B cell (primary cell): ENCODE results near the gene PBXIP1. TPM values are rescaled to one million over a fixed set of nuclear protein-coding genes. Genes with fewer than 3 reads are reported as not detected.

Experiments
- ATAC-seq: fragments of 200-7000 bp; cut with Tn5 transposase; one replicate; pipeline ENCODE4 v1.10.0; 2021; ENCODE audit warnings: low read depth, mild to moderate bottlenecking, moderate number of reproducible peaks, moderate library complexity
- CTCF ChIA-PET: fragments of 350-600 bp; sonication (Branson Sonifier 250); formaldehyde crosslinking; loops from one replicate; lab custom pipeline; 2021; ENCODE audit warnings: antibody characterized with exemption, inconsistent platforms; lab: Charles Lee
- POLR2A ChIA-PET: fragments of 350-600 bp; sonication (Branson Sonifier 250); formaldehyde crosslinking; loops from one replicate; lab custom pipeline; 2021; ENCODE audit warnings: antibody characterized with exemption; lab: Charles Lee
- DNase-seq: peaks from one replicate; pipeline ENCODE4 v3.0.0; 2013
- H2AFZ ChIP-seq: 2 replicates; pipeline ENCODE4 v1.6.1; 2012; ENCODE audit warnings: mild to moderate bottlenecking, low read depth, low read length; ENCODE audit not compliant: insufficient read depth, poor library complexity, severe bottlenecking
- H3K27ac ChIP-seq, 2 donors: 1 replicate in 1 of 2; 2 replicates in 1 of 2; pipeline ENCODE4 v1.5.1; 2012 to 2013; ENCODE audit warnings: low read length in 2 of 2, mild to moderate bottlenecking in 2 of 2, moderate library complexity in 1 of 2
- H3K27me3 ChIP-seq, 4 experiments: fragments of 200-600 bp in 1 of 4; sonication (generic) in 1 of 4; replicated peaks in 1 of 4; 1 replicate in 2 of 4; 2 replicates in 2 of 4; pipeline versions ENCODE4 v1.6.1 to v1.7.0; 2013 to 2016; ENCODE audit warnings: low read length in 3 of 4, mild to moderate bottlenecking in 2 of 4, mixed read lengths in 1 of 4, moderate library complexity in 1 of 4; ENCODE audit not compliant: insufficient read depth in 4 of 4, control insufficient read depth in 3 of 4; ENCODE audit errors: control extremely low read depth in 1 of 4
- H3K36me3 ChIP-seq, 2 experiments: replicated peaks in 1 of 2; 1 replicate in 1 of 2; 2 replicates in 1 of 2; pipeline versions ENCODE4 v1.6.1 to v1.7.1; 2013; ENCODE audit warnings: low read length in 1 of 2; ENCODE audit not compliant: insufficient read depth in 2 of 2, control insufficient read depth in 1 of 2; ENCODE audit errors: control extremely low read depth in 1 of 2, extremely low read depth in 1 of 2
- H3K4me1 ChIP-seq, 2 donors: fragments of 200-600 bp in 1 of 2; sonication (generic) in 1 of 2; 1 replicate in 1 of 2; 2 replicates in 1 of 2; pipeline versions ENCODE4 v1.5.1 to v1.6.1; 2013 to 2017; ENCODE audit warnings: low read length in 2 of 2; ENCODE audit not compliant: control insufficient read depth in 2 of 2, insufficient read depth in 2 of 2
- H3K4me2 ChIP-seq: replicated peaks from 2 replicates; pipeline ENCODE3; 2012; ENCODE audit warnings: mild to moderate bottlenecking, low read depth, low read length; ENCODE audit not compliant: poor library complexity, severe bottlenecking
- H3K4me3 ChIP-seq, 5 experiments: fragments of 200-600 bp in 1 of 5; sonication (generic) in 1 of 5; 1 replicate in 3 of 5; 2 replicates in 2 of 5; pipeline versions ENCODE4 v1.5.1 to v1.7.0; 2011 to 2016; ENCODE audit warnings: low read length in 4 of 5, mild to moderate bottlenecking in 4 of 5, low read depth in 2 of 5, control low read depth in 1 of 5, moderate library complexity in 1 of 5; ENCODE audit not compliant: insufficient read depth in 1 of 5; ENCODE audit errors: control extremely low read depth in 1 of 5, extremely low read depth in 1 of 5
- H3K79me2 ChIP-seq: fragments of 200-600 bp; sonication (generic); one replicate; pipeline ENCODE4 v1.6.0; 2016; ENCODE audit warnings: low read length; ENCODE audit not compliant: control insufficient read depth, insufficient read depth
- H3K9ac ChIP-seq: fragments of 200-600 bp; sonication (generic); 2 replicates; pipeline ENCODE4 v1.6.1; 2017; ENCODE audit warnings: mild to moderate bottlenecking, low read length, moderate library complexity
- H3K9me3 ChIP-seq, 3 donors: one replicate each; pipeline versions ENCODE4 v1.6.1 to v1.7.1; 2013; ENCODE audit warnings: low read length in 2 of 3; ENCODE audit not compliant: control insufficient read depth in 2 of 3, insufficient read depth in 1 of 3; ENCODE audit errors: control extremely low read depth in 1 of 3
- H4K20me1 ChIP-seq: 2 replicates; pipeline ENCODE4 v1.6.0; 2012; ENCODE audit warnings: mild to moderate bottlenecking, low read length; ENCODE audit not compliant: insufficient read depth, control insufficient read depth, poor library complexity, severe bottlenecking
- H3K27ac Mint-ChIP-seq: one replicate; pipeline ENCODE4 v1.8.0; 2021; ENCODE audit warnings: mixed read lengths
- H3K27me3 Mint-ChIP-seq: one replicate; pipeline ENCODE4 v1.8.0; 2021; ENCODE audit warnings: mixed read lengths
- H3K4me1 Mint-ChIP-seq: one replicate; pipeline ENCODE4 v1.8.0; 2021; ENCODE audit warnings: mixed read lengths
- H3K4me3 Mint-ChIP-seq: one replicate; pipeline ENCODE4 v1.8.0; 2021; ENCODE audit warnings: mixed read lengths
- H3K9me3 Mint-ChIP-seq: one replicate; pipeline ENCODE4 v1.8.0; 2022; ENCODE audit warnings: mixed read lengths; ENCODE audit not compliant: insufficient read depth
- CTCF ChIP-seq: fragments of 200-600 bp; IDR thresholded peaks from one replicate; pipeline ENCODE4 v1.8.0; 2022; ENCODE audit warnings: antibody characterized with exemption, mild to moderate bottlenecking
- EZH2 ChIP-seq: IDR thresholded peaks from 2 replicates; pipeline ENCODE4 v1.6.1; 2012; ENCODE audit warnings: borderline replicate concordance, low read depth, mild to moderate bottlenecking, moderate library complexity, low read length; ENCODE audit not compliant: insufficient read depth, poor library complexity, severe bottlenecking
- WGBS: methylation state at CpG from one replicate; pipeline ENCODE4 v1.1.5; 2013; ENCODE audit warnings: missing lambda C conversion rate; ENCODE audit not compliant: insufficient coverage; 5-methylcytosine and 5-hydroxymethylcytosine counted together
- intact Hi-C: fragments of 100-400 bp; cut with micrococcal nuclease; formaldehyde crosslinking; loops from one replicate; pipeline ENCODE4 v1.10.0; 2022
- polyA plus RNA-seq: library from polyadenylated mRNA; depleted of rRNA; stranded (reverse); fragments of >200 nt; gene quantifications from 2 replicates; pipeline ENCODE4 v1.2.3, GENCODE V29; 2012
- total RNA-seq, 2 donors: library from RNA; stranded (reverse); fragments of 120-200 nt in 1 of 2; gene quantifications; 1 replicate in 1 of 2; 2 replicates in 1 of 2; pipeline versions ENCODE4 v1.2.3 to v1.2.4, GENCODE V29; 2013 to 2022

PBXIP1 gene
- total and polyA plus RNA-seq, 2 donors (not counting 1 experiment from before 2014, with no cell fraction given), result 77.6 to 212 TPM

- Mint-ChIP-seq H3K4me1 (peaks cover 62% of the 10 kb centered on the region), H3K27ac (peak overlapping the region; percentile 89), H3K9me3 (no peaks in the 10 kb centered on the region), H3K27me3 (no peaks in the 10 kb centered on the region), H3K4me3 (peak overlapping the region; percentile 72)
- peaks cover 0 to 46% of the 10 kb centered on the region in 2 experiments for H3K36me3 ChIP-seq
- WGBS, result 40% methylated on average over 6 of the region's 9 CpGs
- ChIA-PET POLR2A (interaction anchor here (0.6 to 1.5 kb wide), 5 partner anchors 16 to 73 kb away, joined by 3 to 7 read pairs (median 5); partner anchors contain the start of gene PYGO2), CTCF (interaction anchor here (0.6 to 2.3 kb wide), 18 partner anchors 8 to 465 kb away, joined by 3 to 9 read pairs (median 4); partner anchors contain the start of genes ADAM15, ADAR and PMVK)
- no peaks in the 10 kb centered on the region for H3K27me3 ChIP-seq
- DNase-seq, result peak; percentile 49
- no peaks in the 10 kb centered on the region for H3K9me3 ChIP-seq
- peak overlapping the region; percentile 58 to 88 for H3K27ac ChIP-seq
- no peak overlapping the region for H3K4me3 ChIP-seq
- ATAC-seq, result no peak
- peaks cover 47 to 59% of the 10 kb centered on the region in 2 donors for H3K4me1 ChIP-seq
- TF ChIP-seq EZH2, result no peak
- peaks cover 26% of the 10 kb centered on the region for H3K79me2 ChIP-seq
- H2AFZ ChIP-seq, result no peak overlapping the region
- peak overlapping the region; percentile 82 for H3K4me2 ChIP-seq
- H3K9ac ChIP-seq, result no peak overlapping the region
- intact Hi-C loops, result loop anchor here (1.0 kb wide), 1 partner anchor 11 kb away; no protein-coding TSS in a partner anchor
- H4K20me1 ChIP-seq, result peaks cover 27% of the 10 kb centered on the region
These were observed 11.3 kb downstream of the PBXIP1 start for GRCh38 chr1:154944401-154945159.

- no peak overlapping the region for H3K9ac ChIP-seq
- POLR2A ChIA-PET, result interaction anchor here (0.6 to 1.5 kb wide), 6 partner anchors 17 to 116 kb away, joined by 3 to 7 read pairs (median 5); partner anchors contain the start of gene PYGO2
- H3K4me2 ChIP-seq, result peak overlapping the region; percentile 82
- peak overlapping the region; percentile 89 for H3K27ac Mint-ChIP-seq
- H3K27me3 ChIP-seq, result no peaks in the 10 kb centered on the region
- H3K9me3 Mint-ChIP-seq, result no peaks in the 10 kb centered on the region
- DNase-seq, result peak; percentile 69
- intact Hi-C loops, result loop anchor here (1.0 kb wide), 1 partner anchor 11 kb away; no protein-coding TSS in a partner anchor
- peak overlapping the region; percentile 72 for H3K4me3 Mint-ChIP-seq
- peak overlapping the region in 1 of 5 experiments; percentile 7 for H3K4me3 ChIP-seq
- H3K27ac ChIP-seq, result peak overlapping the region; percentile 58 to 88
- H3K79me2 ChIP-seq, result peaks cover 26% of the 10 kb centered on the region
- peaks cover 66% of the 10 kb centered on the region for H3K4me1 Mint-ChIP-seq
- 18% methylated on average over 3 of the region's 6 CpGs for WGBS
- H3K9me3 ChIP-seq, result no peaks in the 10 kb centered on the region
- no peaks in the 10 kb centered on the region for H3K27me3 Mint-ChIP-seq
- peak; percentile 71 for TF ChIP-seq CTCF
- TF ChIP-seq EZH2, result no peak
- peaks cover 0 to 42% of the 10 kb centered on the region in 2 experiments for H3K36me3 ChIP-seq
- H2AFZ ChIP-seq, result no peak overlapping the region
- ATAC-seq, result peak; percentile 22
- CTCF ChIA-PET, result interaction anchor here (0.6 to 1.9 kb wide), 18 partner anchors 11 to 464 kb away, joined by 3 to 9 read pairs (median 4); partner anchors contain the start of genes ADAM15, ADAR and KRTCAP2
- H4K20me1 ChIP-seq, result peaks cover 26% of the 10 kb centered on the region
- H3K4me1 ChIP-seq, result peaks cover 47 to 63% of the 10 kb centered on the region in 2 donors
These were observed 12.1 kb downstream of the PBXIP1 start for GRCh38 chr1:154943649-154944400.
